GM19025 (cell line): ENCODE measurements around the gene SLC9B2.
"Not testable (repeated sequence)": the region's sequence is repeated elsewhere in the genome, so short reads cannot be mapped to it uniquely, and the experiment has no call there.

Experiments used
- ATAC-seq: cut with Tn5 transposase; IDR thresholded peaks from one replicate; pipeline ENCODE4 v1.9.1; 2021; ENCODE audit warnings: mild to moderate bottlenecking, low read depth, moderate library complexity; ENCODE audit not compliant: unreplicated experiment

SLC9B2 gene

DNA sequence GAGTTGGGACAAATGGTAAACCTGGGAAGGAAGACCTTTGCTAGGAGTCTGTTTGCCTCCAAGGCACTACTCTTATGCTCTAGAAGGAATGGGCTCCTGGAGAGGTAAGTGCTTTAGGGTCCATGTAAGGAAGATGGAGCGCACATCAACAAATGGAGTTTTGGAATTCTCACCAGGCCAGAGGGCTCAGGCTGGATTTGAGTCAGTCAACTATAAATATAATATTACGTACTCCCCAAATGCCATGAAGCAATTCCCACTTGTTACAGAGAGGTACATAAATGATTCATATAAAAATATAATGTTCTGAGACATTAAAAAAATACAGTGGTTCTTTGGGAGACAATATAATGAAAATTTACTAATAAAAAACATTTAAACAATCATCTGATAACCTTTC, 55.4 kb downstream of the SLC9B2 start:
- ATAC-seq, result no peak

DNA sequence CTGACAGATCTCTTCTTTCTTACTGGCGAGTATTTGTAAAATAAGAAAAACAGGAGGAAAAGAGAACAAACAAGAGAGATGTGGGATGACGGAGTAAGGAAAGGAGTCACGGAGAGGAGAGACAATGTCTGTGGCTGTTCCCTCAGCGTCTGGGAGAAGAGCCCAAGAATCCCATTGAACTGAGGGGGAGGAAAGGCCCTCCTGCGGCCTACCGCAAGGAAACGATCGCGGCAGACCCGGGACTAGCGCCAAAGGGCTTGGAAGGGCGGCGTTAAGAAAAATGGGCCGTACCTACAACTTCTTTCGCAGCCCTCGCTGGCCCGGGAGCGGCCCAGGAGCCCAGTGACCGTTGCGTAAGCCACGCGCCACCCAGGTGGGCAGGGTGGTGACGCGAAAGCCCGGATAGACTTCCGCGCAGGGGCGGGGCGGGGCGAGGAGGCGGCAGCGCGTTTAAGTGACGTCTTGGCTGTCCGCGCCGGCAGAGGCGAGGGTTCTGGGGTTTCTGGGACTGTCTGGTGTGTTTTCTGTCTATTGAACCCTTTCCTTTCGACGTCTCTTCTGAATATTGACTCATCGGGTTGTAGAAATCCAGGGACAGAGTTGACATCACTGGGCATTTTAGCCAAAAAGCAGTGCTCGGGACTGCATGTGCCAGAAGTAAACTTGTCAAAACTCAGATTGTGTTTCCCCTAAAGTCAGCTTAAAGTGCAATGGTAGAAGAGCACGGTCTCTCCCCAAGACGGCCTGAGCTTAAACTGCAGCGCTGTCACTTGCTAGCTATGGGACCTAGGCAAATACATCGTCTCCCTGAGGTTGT, 57.0 kb downstream of the SLC9B2 start, which contains the start of gene SLC9B1:
TSS of gene SLC9B1 (minus strand) at position 398 of the 817 bp plus-strand sequence. CDS start 27,994 bp downstream, outside the sequence.
- peak; percentile 99 for ATAC-seq

DNA sequence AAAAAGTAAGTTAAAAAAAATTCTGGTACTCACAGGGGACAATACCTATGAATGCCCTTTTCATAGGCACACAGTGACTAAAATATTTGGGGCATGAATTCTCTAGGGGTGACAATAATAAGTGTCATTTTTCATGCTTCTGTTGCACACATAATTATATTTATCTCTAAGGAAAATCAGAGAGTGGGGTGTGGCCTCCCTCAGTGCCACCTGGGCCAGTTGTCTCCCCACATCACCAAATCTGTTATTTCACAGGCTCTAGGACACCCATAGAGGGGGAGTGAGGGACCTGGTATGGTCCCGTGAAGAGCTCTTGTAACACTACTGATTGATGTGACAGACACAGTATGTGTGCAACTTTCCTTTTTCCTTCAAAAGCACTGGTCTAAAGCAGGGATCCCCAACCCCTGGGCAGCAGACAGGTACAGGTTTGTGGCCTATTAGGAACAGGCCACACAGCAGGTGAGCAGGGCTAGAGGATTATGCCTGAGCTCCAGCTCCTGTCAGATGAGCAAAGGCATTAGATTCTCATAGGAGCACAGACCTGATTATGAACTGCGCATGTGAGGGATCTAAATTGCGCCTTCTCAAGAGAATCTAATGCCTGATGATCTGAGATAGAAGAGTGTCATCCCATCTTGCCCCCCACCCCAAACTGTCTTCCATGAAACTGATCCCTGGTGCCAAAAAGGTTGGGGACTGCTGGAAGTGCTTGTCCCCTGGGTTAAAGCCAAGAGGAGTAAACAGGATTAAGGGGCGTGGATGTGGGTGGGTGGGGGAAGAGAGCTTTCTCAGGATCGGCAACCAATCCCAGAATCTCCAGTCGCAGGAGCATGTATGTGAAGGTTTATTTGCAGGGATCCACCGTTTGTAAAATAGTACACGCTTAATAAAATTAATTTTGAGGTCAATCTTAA, 57.9 kb downstream of the SLC9B2 start:
- ATAC-seq, result no peak

DNA sequence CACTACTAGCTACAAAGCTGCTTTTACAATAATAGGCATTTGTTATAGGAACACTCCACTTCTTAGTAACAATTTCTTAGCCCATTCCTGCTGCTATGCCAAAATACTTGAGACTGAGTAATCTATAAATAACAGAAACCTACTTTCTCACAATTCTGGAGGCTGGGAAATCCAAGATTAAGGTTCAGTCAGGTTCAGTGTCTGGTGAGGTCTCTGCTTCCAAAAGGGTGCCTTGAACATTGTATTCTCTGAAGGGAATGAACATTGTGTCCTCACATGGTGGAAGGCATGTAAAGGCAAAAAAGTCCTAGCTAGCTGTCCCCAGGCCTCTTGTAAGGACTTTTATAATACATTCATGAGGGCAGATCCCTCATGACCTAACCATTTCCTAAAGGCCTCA, 64.0 kb downstream of the SLC9B2 start:
- no peak for ATAC-seq

DNA sequence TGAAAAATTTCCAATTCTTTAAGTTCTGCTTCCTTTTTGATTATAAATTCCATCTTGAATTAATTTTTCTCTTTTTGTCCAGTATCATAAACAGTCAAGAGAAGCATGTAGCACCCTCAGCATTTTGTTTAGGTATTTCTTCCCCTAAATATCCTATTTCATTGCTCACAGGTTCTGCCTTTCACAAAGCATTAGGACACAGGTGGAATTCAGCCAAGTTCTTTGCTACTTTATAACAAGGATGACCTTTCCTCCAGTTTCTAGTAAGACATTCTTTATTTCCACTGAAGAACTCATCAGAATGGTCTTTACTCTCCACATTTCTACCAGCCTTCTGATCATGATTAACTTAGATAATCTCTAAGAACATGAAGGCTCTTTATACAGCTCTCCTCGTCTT, 64.5 kb downstream of the SLC9B2 start:
- ATAC-seq, result no peak

DNA sequence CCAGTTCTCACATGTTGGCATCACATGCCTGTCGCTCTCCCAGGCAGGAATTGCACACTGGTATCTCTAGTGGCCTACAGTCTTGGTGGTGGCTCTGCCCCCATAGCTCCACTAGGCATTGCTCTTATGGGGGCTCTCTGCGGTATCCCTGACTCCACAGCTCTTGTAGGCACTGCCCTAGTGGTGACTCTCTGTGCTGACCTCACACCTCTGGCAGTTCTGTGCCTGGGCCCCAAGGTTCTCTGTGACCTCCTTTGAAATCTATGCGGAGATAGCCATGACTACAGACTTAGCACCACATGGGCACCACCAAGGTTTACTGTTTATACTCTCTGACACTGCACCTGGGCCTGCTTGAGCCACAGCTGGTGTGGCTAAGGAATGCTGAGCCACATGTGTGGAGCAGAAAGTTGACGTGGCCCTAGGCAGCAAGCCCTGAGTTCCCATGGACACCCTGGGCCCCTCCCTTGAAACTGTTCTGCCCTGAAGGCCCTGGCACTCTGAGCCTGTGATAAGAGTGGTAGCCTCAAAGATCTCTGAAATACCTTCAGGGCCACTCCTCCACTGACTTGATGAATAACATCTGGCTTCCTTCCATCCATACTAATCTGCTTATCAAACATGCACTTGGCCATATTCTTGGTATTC, 65.1 kb downstream of the SLC9B2 start:
- ATAC-seq, result no peak

DNA sequence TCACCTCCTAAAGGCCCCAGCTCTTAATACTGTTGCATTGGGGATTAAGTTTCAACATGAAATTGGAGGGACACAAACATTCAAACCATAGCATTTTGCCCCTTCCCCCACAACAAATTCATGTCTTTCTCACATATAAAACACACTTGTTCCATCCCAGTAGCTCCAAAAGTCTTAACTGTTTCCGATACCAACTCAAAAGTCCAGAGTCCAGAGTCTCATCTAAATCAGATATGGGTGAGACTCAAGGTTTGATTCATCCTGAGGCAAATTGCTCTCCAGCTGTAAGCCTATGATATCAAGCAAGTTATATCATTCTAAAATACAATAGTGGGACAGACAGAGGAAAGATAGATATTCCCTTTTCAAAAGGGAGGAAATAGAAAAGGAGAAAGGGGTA, 65.8 kb downstream of the SLC9B2 start:
- ATAC-seq, result no peak

DNA sequence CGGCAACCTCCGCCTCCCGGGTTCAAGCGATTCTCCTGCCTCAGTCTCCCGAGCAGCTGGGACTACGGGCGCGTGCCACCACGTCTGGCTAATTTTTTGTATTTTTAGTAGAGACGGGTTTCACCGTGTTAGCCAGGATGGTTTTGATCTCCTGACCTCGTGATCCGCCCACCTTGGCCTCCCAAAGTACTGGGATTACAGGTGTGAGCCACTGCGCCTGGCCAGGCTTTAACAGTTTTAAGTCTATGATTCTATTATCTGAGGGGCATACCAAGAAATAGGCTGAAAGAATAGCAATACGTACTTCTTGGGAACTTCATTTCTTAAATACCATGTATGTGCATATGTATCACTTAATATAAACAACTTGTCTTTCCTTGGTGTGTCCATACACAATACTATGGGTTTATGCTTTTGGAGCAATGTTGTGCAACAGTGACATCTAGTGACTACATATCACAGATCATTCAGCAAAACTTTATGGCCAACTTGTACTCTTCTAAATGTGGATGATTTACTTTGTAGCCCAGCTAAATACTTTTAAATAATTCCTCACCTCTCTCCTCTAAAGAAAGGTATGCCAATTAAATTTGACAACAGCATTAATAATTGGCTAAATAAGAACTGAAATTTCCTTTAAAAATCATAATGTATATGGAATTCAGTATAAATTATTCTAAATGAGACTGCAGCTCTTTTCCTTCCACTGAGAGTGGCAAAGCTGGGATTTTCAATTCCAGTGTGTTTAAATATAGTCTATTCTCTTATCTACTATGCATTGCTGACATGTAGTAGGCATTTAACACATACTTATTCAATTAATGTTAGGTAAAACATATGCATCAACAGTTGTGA, 67.5 kb downstream of the SLC9B2 start:
- peak; percentile 72 for ATAC-seq

DNA sequence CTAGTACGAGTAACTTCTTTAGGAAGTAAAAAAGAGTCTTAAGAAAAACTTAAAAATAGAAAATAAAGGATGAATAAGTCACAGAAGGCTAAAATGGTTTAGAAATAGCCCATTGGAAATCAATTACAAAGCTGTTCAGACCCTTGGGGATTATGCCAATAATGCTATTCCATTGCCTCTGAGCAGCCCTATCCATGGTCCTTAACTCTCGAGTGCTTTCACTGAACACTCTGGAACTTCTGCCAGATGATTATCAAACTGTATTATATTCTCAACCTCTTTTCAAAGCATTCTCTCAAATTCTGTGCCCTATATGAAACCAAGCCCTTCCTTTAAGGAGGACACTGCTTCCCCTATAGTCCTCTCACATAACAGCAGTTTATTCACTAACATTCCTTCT, 74.0 kb downstream of the SLC9B2 start:
- no peak for ATAC-seq

DNA sequence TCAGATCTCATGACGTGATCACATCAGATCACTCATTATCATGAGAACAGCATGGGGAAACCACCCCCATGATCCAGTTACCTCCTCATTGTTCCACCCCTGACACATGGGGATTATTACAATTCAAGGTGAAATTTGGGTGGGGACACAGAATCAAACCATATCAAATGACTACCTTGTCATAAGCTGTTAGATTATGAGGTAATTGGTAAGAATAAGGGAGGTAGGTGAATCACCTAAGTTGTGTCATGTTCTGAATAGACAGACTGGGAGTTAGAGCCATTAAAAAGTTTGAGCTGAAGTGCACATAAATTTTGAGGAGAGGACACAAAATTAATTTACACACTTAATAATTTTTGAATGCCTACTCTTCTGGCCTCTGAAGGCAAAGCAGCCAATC, 81.8 kb downstream of the SLC9B2 start:
- no peak for ATAC-seq

DNA sequence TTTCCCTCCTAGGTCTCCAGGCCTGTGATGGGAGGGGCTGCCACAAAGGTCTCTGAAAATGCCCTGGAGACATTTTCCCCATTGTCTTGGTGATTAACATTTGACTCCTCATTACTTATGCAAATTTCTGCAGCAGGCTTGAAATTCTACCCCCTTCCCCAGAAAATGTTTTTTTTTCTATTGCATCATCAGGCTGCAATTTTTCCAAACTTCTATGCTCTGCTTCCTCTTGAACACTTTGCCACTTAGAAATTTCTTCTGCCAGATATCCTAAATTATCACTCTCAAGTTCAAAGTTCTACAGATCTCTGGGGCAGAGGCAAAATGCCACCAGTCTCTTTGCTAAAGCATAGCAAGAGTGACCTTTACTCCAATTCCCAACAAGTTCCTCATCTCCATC, 82.6 kb downstream of the SLC9B2 start:
- not testable (repeated sequence) for ATAC-seq

DNA sequence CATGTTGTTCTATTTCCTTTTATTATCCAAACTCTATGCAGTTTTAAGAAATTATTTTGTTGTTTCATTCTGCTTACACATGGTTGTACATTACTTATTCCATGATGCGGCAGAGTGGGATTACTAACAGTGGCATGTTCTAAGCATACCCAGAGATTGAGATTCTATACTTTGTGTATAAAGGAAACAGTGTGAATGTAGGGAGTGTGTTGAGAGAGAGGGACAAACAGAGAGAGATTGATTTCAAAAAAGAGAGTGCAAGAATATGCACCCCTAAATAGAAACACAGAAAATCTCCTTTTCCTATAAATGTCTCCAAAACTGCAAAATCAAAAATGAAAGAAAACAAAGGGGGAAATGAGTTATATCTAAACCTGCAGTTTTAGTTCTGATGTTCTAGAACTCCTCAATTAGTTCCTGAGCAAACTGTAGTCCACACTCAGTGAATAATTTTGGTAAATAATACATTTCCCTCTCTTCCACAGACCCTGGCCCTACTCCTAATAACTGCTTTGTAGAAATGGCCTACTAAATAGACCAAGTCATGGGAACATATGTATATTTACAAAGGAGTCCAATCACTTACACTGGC, 88.0 kb downstream of the SLC9B2 start:
- ATAC-seq, result no peak

DNA sequence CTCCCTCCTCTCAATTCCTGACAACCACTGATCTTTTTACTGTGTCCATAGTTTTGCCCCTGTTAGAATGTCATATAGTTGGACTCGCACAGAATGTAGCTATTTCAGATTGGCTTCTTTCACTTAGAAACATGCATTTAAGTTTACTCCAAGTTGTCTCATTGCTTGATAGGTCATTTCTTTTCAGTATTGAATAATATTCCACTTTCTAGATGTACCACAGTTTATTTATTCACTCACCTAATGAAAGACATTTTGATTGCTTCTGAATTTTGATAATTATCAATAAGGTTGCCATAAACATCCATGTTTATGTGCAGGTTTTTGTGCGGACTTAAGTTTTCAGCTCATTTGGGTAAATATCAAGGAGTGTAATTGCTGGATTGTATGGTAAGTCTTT, 95.6 kb downstream of the SLC9B2 start:
- no peak for ATAC-seq
